GM13976 (cell line): ENCODE measurements around the gene AMPD3.

ENCODE experiments used
- DNase-seq: peaks from one replicate; pipeline ENCODE4 v3.0.0; 2012; ENCODE audit warnings: low spot score
- CTCF ChIP-seq: IDR thresholded peaks from 2 replicates; pipeline ENCODE4 v1.5.1; 2012; ENCODE audit warnings: borderline replicate concordance, mild to moderate bottlenecking; ENCODE audit not compliant: insufficient read depth; ENCODE audit errors: extremely low read depth, missing control alignments, control extremely low read depth
- in situ Hi-C: fragments of 300-500 bp; cut with MboI; formaldehyde crosslinking; loops from one replicate; pipeline ENCODE4 v1.12.0; 2022; ENCODE audit warnings: low sequenced_read_pairs, mixed read lengths, inconsistent platforms; ENCODE audit not compliant: unreplicated experiment

Gene AMPD3

GRCh38 chr11:10529279-10529678, 74.2 kb downstream of the AMPD3 start:
- no peak for DNase-seq
- no peak for TF ChIP-seq CTCF
- in situ Hi-C loops: no loop called here

- no peak for DNase-seq
- no peak for TF ChIP-seq CTCF
- in situ Hi-C loops: no loop called here
Observed at GRCh38 chr11:10532526-10532925, 77.5 kb downstream of the AMPD3 start.

GRCh38 chr11:10533323-10533722, 78.3 kb downstream of the AMPD3 start:
- TF ChIP-seq CTCF: no peak
- in situ Hi-C loops: no loop called here
- DNase-seq: no peak

GRCh38 chr11:10534316-10534715, 79.3 kb downstream of the AMPD3 start:
- no peak for DNase-seq
- TF ChIP-seq CTCF: no peak
- in situ Hi-C loops: no loop called here

GRCh38 chr11:10537600-10537999, 82.5 kb downstream of the AMPD3 start:
- TF ChIP-seq CTCF: no peak
- no peak for DNase-seq
- in situ Hi-C loops: no loop called here

GRCh38 chr11:10538924-10539323, 83.9 kb downstream of the AMPD3 start:
- in situ Hi-C loops: no loop called here
- no peak for TF ChIP-seq CTCF
- DNase-seq: no peak

- in situ Hi-C loops: no loop called here
- no peak for TF ChIP-seq CTCF
- DNase-seq: no peak
Observed at GRCh38 chr11:10539339-10539738, 84.3 kb downstream of the AMPD3 start.
